ENCODE measurements around the gene UXS1. TPM values are rescaled to one million over a fixed set of nuclear protein-coding genes. Genes with fewer than 3 reads are reported as not detected.
A peak's percentile ranks its signal among the peaks of the same experiment; 100 is the strongest.

Gene UXS1
- total RNA-seq, 1 experiment from 2014 or later = 49.1 TPM

GRCh38 chr2:106120432-106120831 is 73.7 kb downstream of the UXS1 start:
- no peak overlapping the region for H3K4me2 ChIP-seq (ENCODE audit: low read length)
- H3K4me3 ChIP-seq (ENCODE audit: low read length) = no peak overlapping the region
- H3K9me2 ChIP-seq (replicated peaks; ENCODE audit: low read length) = no peaks in the 10 kb centered on the region
- H3K36me3 ChIP-seq (ENCODE audit: low read depth, low read length) = peaks cover 14% of the 10 kb centered on the region
- H3K4me1 ChIP-seq (ENCODE audit: insufficient read depth, low read length) = peaks cover 19% of the 10 kb centered on the region
- H3K9ac ChIP-seq (ENCODE audit: low read length) = no peak overlapping the region
- no peaks in the 10 kb centered on the region for H3K79me2 ChIP-seq (ENCODE audit: low read length)
- ChIA-PET POLR2A (ENCODE audit: unreplicated experiment) (no interaction called here), CTCF (no interaction called here)
- no peaks in the 10 kb centered on the region for H3K9me3 ChIP-seq (ENCODE audit: low read length)
- no peak for TF ChIP-seq EZH2phosphoT487 (IDR thresholded peaks at IDR 0.05; ENCODE audit: borderline replicate concordance, low read length)
- no peak for TF ChIP-seq EZH2 (IDR thresholded peaks at IDR 0.05; ENCODE audit: low read length, unreplicated experiment)
- TF ChIP-seq CTCF (conservative IDR thresholded peaks at IDR 0.05; ENCODE audit: low read depth, low read length) = no peak
- H2AFZ ChIP-seq (ENCODE audit: low read length) = no peak overlapping the region
- DNase-seq (no peak), ATAC-seq (no peak)
- intact Hi-C loops (cut with micrococcal nuclease) = no loop called here
- H3K27ac ChIP-seq (ENCODE audit: low read length) = no peak overlapping the region
- no peaks in the 10 kb centered on the region for H3K27me3 ChIP-seq (ENCODE audit: low read length)
- BruUV-seq (replicated peaks) = no TSS peak
- H3F3A ChIP-seq (ENCODE audit: low read length, unreplicated experiment) = no peaks in the 10 kb centered on the region
- no peaks in the 10 kb centered on the region for H4K20me1 ChIP-seq (ENCODE audit: low read length)

- DNase-seq (no peak), ATAC-seq (no peak)
- no peaks in the 10 kb centered on the region for H3K79me2 ChIP-seq (ENCODE audit: low read length)
- TF ChIP-seq EZH2 (IDR thresholded peaks at IDR 0.05; ENCODE audit: low read length, unreplicated experiment) = no peak
- no peak for TF ChIP-seq EZH2phosphoT487 (IDR thresholded peaks at IDR 0.05; ENCODE audit: borderline replicate concordance, low read length)
- no peak for TF ChIP-seq CTCF (conservative IDR thresholded peaks at IDR 0.05; ENCODE audit: low read depth, low read length)
- H3K9me2 ChIP-seq (replicated peaks; ENCODE audit: low read length) = no peaks in the 10 kb centered on the region
- no peaks in the 10 kb centered on the region for H3F3A ChIP-seq (ENCODE audit: low read length, unreplicated experiment)
- no peak overlapping the region for H3K27ac ChIP-seq (ENCODE audit: low read length)
- CTCF ChIA-PET = no interaction called here
- no peak overlapping the region for H2AFZ ChIP-seq (ENCODE audit: low read length)
- no TSS peak for BruUV-seq (replicated peaks)
- H3K9me3 ChIP-seq (ENCODE audit: low read length) = no peaks in the 10 kb centered on the region
- no peaks in the 10 kb centered on the region for H4K20me1 ChIP-seq (ENCODE audit: low read length)
- intact Hi-C loops (cut with micrococcal nuclease) = no loop called here
- H3K9ac ChIP-seq (ENCODE audit: low read length) = no peak overlapping the region
- peaks cover 21% of the 10 kb centered on the region for H3K4me1 ChIP-seq (ENCODE audit: insufficient read depth, low read length)
- peaks cover 14% of the 10 kb centered on the region for H3K36me3 ChIP-seq (ENCODE audit: low read depth, low read length)
- no peak overlapping the region for H3K4me3 ChIP-seq (ENCODE audit: low read length)
- POLR2A ChIA-PET (ENCODE audit: unreplicated experiment) = no interaction called here
- H3K4me2 ChIP-seq (ENCODE audit: low read length) = no peak overlapping the region
- H3K27me3 ChIP-seq (ENCODE audit: low read length) = no peaks in the 10 kb centered on the region
These were observed 75.0 kb downstream of the UXS1 start for GRCh38 chr2:106119074-106119473.

GRCh38 chr2:106117882-106118684 is 76.0 kb downstream of the UXS1 start:
- peak; percentile 30 for DNase-seq

More at GRCh38 chr2:106117882-106118684, 76.0 kb downstream of the UXS1 start:
- Histone ChIP-seq H2AFZ (ENCODE audit: low read length) (no peak overlapping the region), H3K79me2 (ENCODE audit: low read length) (no peaks in the 10 kb centered on the region), H3K4me2 (ENCODE audit: low read length) (no peak overlapping the region), H3K27me3 (ENCODE audit: low read length) (no peaks in the 10 kb centered on the region), H3K9ac (ENCODE audit: low read length) (no peak overlapping the region), H3K27ac (ENCODE audit: low read length) (no peak overlapping the region), H3K9me2 (replicated peaks; ENCODE audit: low read length) (no peaks in the 10 kb centered on the region), H3K36me3 (ENCODE audit: low read depth, low read length) (peaks cover 14% of the 10 kb centered on the region), H3K4me1 (ENCODE audit: insufficient read depth, low read length) (peaks cover 21% of the 10 kb centered on the region), H3K4me3 (ENCODE audit: low read length) (no peak overlapping the region), H3K9me3 (ENCODE audit: low read length) (no peaks in the 10 kb centered on the region), H3F3A (ENCODE audit: low read length, unreplicated experiment) (no peaks in the 10 kb centered on the region), H4K20me1 (ENCODE audit: low read length) (no peaks in the 10 kb centered on the region)
- ATAC-seq = peak; percentile 37
- POLR2A ChIA-PET (ENCODE audit: unreplicated experiment) = no interaction called here
- intact Hi-C loops (cut with micrococcal nuclease) = no loop called here
- TF ChIP-seq EZH2 (IDR thresholded peaks at IDR 0.05; ENCODE audit: low read length, unreplicated experiment) (no peak), CTCF (conservative IDR thresholded peaks at IDR 0.05; ENCODE audit: low read depth, low read length) (no peak), EZH2phosphoT487 (IDR thresholded peaks at IDR 0.05; ENCODE audit: borderline replicate concordance, low read length) (no peak)
- CTCF ChIA-PET = no interaction called here
- no TSS peak for BruUV-seq (replicated peaks)
